Measurements from ENCODE around the gene LARGE2. TPM values are rescaled to one million over a fixed set of nuclear protein-coding genes. Genes with fewer than 3 reads are reported as not detected.

LARGE2 gene
- total and polyA plus RNA-seq, 2 of the 13 experiments (the other 11 are each of a cell fraction or from before 2014, with no cell fraction given), result 8.5 to 21.6 TPM

- peak; percentile 5 for TF ChIP-seq ZEB1 (IDR thresholded peaks at IDR 0.05; ENCODE audit: insufficient replicate concordance, low read depth)
- TF ChIP-seq ZNF83 (CRISPR knock-in tag; IDR thresholded peaks at IDR 0.05; ENCODE audit: borderline replicate concordance), result no peak
- peak; percentile 40 for TF ChIP-seq MYPOP (CRISPR knock-in tag; IDR thresholded peaks at IDR 0.05)
- TF ChIP-seq ZNF33B (CRISPR knock-in tag; IDR thresholded peaks at IDR 0.05), result no peak
- peak; percentile 19; the same call in 1 of the 2 replicates for TF ChIP-seq PITX1 (CRISPR knock-in tag; IDR thresholded peaks at IDR 0.05)
- peak; percentile 77; the same call in 1 of the 2 replicates for TF ChIP-seq NRL (CRISPR knock-in tag; IDR thresholded peaks at IDR 0.05; ENCODE audit: borderline replicate concordance)
- TF ChIP-seq NR2F1 (CRISPR knock-in tag; IDR thresholded peaks at IDR 0.05), result peak in 1 of 2 experiments; percentile 82; a peak in 2 of 4 replicates
- peak; percentile 49; the same call in 1 of the 2 replicates for TF ChIP-seq TAF1 (CRISPR knock-in tag; IDR thresholded peaks at IDR 0.05)
- 0 out of 2 replicates have a peak, but pooled peaks have one; percentile 29 for TF ChIP-seq SOX5 (CRISPR knock-in tag; IDR thresholded peaks at IDR 0.05; ENCODE audit: borderline replicate concordance)
- TF ChIP-seq ZNF605 (CRISPR knock-in tag; IDR thresholded peaks at IDR 0.05), result peak; percentile 41; the same call in 1 of the 2 replicates
- TF ChIP-seq ZXDC (CRISPR knock-in tag; IDR thresholded peaks at IDR 0.05), result no peak
- peak; percentile 73; the same call in 1 of the 2 replicates for TF ChIP-seq ZBTB7A (CRISPR knock-in tag; IDR thresholded peaks at IDR 0.05)
- TF ChIP-seq ZZZ3 (CRISPR knock-in tag; IDR thresholded peaks at IDR 0.05; ENCODE audit: borderline replicate concordance), result peak; percentile 41; the same call in 1 of the 2 replicates
- TF ChIP-seq ZBTB49 (CRISPR knock-in tag; IDR thresholded peaks at IDR 0.05; ENCODE audit: borderline replicate concordance), result no peak
- TF ChIP-seq DMTF1 (CRISPR knock-in tag; IDR thresholded peaks at IDR 0.05), result peak; percentile 53; the same call in 1 of the 2 replicates
- no peak for TF ChIP-seq MAZ (IDR thresholded peaks at IDR 0.05; ENCODE audit: borderline replicate concordance, low read depth, low read length)
- TF ChIP-seq MAZ (CRISPR knock-in tag; IDR thresholded peaks at IDR 0.05; ENCODE audit: low read depth), result peak; percentile 73
- peak; percentile 71; the same call in 1 of the 2 replicates for TF ChIP-seq RARG (CRISPR knock-in tag; IDR thresholded peaks at IDR 0.05; ENCODE audit: low read depth)
- peak; percentile 63 for TF ChIP-seq YY1 (IDR thresholded peaks at IDR 0.05; ENCODE audit: insufficient read depth, insufficient replicate concordance, low read depth, low read length)
- 0 out of 2 replicates have a peak, but pooled peaks have one; percentile 41 for TF ChIP-seq MIER2 (CRISPR knock-in tag; IDR thresholded peaks at IDR 0.05)
Observed at GRCh38 chr11:45917623-45918330, 4.7 kb upstream of the LARGE2 start, which contains the start of gene PEX16 (continued).

All from HepG2 (cell line).